ENCODE results near the gene SUMO2. TPM values are rescaled to one million over a fixed set of nuclear protein-coding genes. Genes with fewer than 3 reads are reported as not detected.

SUMO2 gene
- total and polyA plus RNA-seq, 2 of the 13 experiments (the other 11 are each of a cell fraction or from before 2014, with no cell fraction given), result 337 to 553 TPM

DNA sequence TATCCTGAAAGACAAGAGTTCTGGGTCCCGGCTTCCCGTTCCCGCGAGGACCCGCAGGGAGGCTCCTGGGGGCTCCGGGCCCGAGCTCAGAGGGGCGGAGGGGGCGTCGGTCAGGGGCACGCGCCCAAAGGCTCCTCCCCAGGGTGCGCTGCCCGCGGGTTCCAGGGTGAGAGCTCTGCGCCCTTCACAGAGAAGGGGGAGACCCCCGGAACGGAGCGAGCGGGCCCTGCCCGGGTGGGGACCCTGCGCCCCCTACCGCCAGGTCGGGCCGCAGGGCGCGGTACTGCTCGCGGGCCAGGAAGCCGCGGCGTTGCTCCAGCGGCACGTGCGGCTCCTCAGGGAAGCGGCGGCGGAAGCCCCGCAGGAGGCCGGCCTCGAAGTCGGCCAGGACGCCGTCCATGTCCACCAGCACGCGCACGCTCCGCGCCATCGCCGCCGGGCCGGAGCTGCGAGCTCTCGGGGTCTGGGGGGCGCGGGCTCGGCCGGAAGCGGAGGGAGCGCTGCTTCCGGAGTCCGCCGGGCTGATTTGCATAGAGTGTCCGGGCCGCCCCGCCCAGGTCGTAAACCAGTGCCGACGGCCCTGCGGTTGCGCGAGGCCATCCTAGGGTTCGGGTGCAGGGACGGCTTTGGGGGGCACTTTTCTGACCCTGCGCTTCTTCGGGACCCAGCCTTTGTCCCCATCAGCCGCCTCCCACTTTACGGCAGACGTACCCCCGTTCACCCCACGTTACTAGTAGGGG is 51.3 kb downstream of the SUMO2 start, which contains the start of gene NT5C (continued):
- TF ChIP-seq ZNF510 (CRISPR knock-in tag; IDR thresholded peaks at IDR 0.05; ENCODE audit: low read depth) (peak; percentile 53; the same call in 1 of the 2 replicates), ZNF260 (CRISPR knock-in tag; IDR thresholded peaks at IDR 0.05; ENCODE audit: borderline replicate concordance, low read depth) (no peak), HOXA3 (CRISPR knock-in tag; IDR thresholded peaks at IDR 0.05) (peak; percentile 85), ZNF709 (CRISPR knock-in tag; IDR thresholded peaks at IDR 0.05) (peak; percentile 96), DR1 (CRISPR knock-in tag; IDR thresholded peaks at IDR 0.05) (no peak; the same call in 1 of the 2 replicates), ZNF850 (CRISPR knock-in tag; conservative IDR thresholded peaks at IDR 0.05) (no peak), MAF1 (CRISPR knock-in tag; IDR thresholded peaks at IDR 0.05; ENCODE audit: borderline replicate concordance) (no peak), ZNF614 (CRISPR knock-in tag; IDR thresholded peaks at IDR 0.05; ENCODE audit: borderline replicate concordance) (peak; percentile 41; the same call in 1 of the 2 replicates), SMARCC2 (IDR thresholded peaks at IDR 0.05) (no peak), SNAPC2 (CRISPR knock-in tag; IDR thresholded peaks at IDR 0.05) (peak; percentile 87; the same call in 1 of the 2 replicates), ZSCAN30 (CRISPR knock-in tag; IDR thresholded peaks at IDR 0.05) (no peak), GABPA (IDR thresholded peaks at IDR 0.05; ENCODE audit: low read depth, low read length) (peak; percentile 89), GABPA (CRISPR knock-in tag; IDR thresholded peaks at IDR 0.05; ENCODE audit: low read depth) (peak; percentile 83), NRL (CRISPR knock-in tag; IDR thresholded peaks at IDR 0.05; ENCODE audit: borderline replicate concordance) (no peak)
- TF ChIP-seq, protein P1, sequence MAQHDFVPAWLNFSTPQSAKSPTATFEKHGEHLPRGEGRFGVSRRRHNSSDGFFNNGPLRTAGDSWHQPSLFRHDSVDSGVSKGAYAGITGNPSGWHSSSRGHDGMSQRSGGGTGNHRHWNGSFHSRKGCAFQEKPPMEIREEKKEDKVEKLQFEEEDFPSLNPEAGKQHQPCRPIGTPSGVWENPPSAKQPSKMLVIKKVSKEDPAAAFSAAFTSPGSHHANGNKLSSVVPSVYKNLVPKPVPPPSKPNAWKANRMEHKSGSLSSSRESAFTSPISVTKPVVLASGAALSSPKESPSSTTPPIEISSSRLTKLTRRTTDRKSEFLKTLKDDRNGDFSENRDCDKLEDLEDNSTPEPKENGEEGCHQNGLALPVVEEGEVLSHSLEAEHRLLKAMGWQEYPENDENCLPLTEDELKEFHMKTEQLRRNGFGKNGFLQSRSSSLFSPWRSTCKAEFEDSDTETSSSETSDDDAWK (CRISPR knock-in tag; IDR thresholded peaks at IDR 0.05), result no peak
- TF ChIP-seq, protein P2, sequence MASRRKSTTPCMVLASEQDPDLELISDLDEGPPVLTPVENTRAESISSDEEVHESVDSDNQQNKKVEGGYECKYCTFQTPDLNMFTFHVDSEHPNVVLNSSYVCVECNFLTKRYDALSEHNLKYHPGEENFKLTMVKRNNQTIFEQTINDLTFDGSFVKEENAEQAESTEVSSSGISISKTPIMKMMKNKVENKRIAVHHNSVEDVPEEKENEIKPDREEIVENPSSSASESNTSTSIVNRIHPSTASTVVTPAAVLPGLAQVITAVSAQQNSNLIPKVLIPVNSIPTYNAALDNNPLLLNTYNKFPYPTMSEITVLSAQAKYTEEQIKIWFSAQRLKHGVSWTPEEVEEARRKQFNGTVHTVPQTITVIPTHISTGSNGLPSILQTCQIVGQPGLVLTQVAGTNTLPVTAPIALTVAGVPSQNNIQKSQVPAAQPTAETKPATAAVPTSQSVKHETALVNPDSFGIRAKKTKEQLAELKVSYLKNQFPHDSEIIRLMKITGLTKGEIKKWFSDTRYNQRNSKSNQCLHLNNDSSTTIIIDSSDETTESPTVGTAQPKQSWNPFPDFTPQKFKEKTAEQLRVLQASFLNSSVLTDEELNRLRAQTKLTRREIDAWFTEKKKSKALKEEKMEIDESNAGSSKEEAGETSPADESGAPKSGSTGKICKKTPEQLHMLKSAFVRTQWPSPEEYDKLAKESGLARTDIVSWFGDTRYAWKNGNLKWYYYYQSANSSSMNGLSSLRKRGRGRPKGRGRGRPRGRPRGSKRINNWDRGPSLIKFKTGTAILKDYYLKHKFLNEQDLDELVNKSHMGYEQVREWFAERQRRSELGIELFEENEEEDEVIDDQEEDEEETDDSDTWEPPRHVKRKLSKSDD (CRISPR knock-in tag; IDR thresholded peaks at IDR 0.05; ENCODE audit: low read depth), result no peak; the same call in none of the 2 replicates
- TF ChIP-seq, protein P3, sequence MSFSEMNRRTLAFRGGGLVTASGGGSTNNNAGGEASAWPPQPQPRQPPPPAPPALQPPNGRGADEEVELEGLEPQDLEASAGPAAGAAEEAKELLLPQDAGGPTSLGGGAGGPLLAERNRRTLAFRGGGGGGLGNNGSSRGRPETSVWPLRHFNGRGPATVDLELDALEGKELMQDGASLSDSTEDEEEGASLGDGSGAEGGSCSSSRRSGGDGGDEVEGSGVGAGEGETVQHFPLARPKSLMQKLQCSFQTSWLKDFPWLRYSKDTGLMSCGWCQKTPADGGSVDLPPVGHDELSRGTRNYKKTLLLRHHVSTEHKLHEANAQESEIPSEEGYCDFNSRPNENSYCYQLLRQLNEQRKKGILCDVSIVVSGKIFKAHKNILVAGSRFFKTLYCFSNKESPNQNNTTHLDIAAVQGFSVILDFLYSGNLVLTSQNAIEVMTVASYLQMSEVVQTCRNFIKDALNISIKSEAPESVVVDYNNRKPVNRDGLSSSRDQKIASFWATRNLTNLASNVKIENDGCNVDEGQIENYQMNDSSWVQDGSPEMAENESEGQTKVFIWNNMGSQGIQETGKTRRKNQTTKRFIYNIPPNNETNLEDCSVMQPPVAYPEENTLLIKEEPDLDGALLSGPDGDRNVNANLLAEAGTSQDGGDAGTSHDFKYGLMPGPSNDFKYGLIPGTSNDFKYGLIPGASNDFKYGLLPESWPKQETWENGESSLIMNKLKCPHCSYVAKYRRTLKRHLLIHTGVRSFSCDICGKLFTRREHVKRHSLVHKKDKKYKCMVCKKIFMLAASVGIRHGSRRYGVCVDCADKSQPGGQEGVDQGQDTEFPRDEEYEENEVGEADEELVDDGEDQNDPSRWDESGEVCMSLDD (CRISPR knock-in tag; IDR thresholded peaks at IDR 0.05; ENCODE audit: borderline replicate concordance), result peak; percentile 52; the same call in 1 of the 2 replicates
- TF ChIP-seq, protein P4, sequence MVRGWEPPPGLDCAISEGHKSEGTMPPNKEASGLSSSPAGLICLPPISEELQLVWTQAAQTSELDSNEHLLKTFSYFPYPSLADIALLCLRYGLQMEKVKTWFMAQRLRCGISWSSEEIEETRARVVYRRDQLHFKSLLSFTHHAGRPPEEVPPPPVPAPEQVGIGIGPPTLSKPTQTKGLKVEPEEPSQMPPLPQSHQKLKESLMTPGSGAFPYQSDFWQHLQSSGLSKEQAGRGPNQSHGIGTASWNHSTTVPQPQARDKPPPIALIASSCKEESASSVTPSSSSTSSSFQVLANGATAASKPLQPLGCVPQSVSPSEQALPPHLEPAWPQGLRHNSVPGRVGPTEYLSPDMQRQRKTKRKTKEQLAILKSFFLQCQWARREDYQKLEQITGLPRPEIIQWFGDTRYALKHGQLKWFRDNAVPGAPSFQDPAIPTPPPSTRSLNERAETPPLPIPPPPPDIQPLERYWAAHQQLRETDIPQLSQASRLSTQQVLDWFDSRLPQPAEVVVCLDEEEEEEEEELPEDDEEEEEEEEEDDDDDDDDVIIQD (CRISPR knock-in tag; IDR thresholded peaks at IDR 0.05; ENCODE audit: low read depth), result no peak
- TF ChIP-seq, protein P5, sequence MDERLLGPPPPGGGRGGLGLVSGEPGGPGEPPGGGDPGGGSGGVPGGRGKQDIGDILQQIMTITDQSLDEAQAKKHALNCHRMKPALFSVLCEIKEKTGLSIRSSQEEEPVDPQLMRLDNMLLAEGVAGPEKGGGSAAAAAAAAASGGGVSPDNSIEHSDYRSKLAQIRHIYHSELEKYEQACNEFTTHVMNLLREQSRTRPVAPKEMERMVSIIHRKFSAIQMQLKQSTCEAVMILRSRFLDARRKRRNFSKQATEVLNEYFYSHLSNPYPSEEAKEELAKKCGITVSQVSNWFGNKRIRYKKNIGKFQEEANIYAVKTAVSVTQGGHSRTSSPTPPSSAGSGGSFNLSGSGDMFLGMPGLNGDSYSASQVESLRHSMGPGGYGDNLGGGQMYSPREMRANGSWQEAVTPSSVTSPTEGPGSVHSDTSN (CRISPR knock-in tag; IDR thresholded peaks at IDR 0.05), result no peak

All from HepG2 (cell line).